HG03175 (cell line): ENCODE data around the gene ATP6V0A4.

Experiments used
- ATAC-seq: cut with Tn5 transposase; IDR thresholded peaks from one replicate; pipeline ENCODE4 v1.9.1; 2021; ENCODE audit warnings: mild to moderate bottlenecking, moderate library complexity; ENCODE audit not compliant: unreplicated experiment

The ATP6V0A4 gene

GRCh38 chr7:138663725-138664710 lies 134.0 kb downstream of the ATP6V0A4 start:
- ATAC-seq = no peak

GRCh38 chr7:138662991-138663320 lies 135.0 kb downstream of the ATP6V0A4 start:
- no peak for ATAC-seq

- ATAC-seq = no peak
Measured at GRCh38 chr7:138662076-138662990, 135.7 kb downstream of the ATP6V0A4 start.

- no peak for ATAC-seq
Measured at GRCh38 chr7:138661069-138661635, 136.8 kb downstream of the ATP6V0A4 start.

GRCh38 chr7:138658889-138659288 lies 139.1 kb downstream of the ATP6V0A4 start:
- no peak for ATAC-seq

GRCh38 chr7:138657854-138658386 lies 140.1 kb downstream of the ATP6V0A4 start:
- no peak for ATAC-seq

GRCh38 chr7:138656952-138657351 lies 141.0 kb downstream of the ATP6V0A4 start:
- ATAC-seq = no peak
